ENCODE results near the gene MAP1B.

The MAP1B gene

DNA sequence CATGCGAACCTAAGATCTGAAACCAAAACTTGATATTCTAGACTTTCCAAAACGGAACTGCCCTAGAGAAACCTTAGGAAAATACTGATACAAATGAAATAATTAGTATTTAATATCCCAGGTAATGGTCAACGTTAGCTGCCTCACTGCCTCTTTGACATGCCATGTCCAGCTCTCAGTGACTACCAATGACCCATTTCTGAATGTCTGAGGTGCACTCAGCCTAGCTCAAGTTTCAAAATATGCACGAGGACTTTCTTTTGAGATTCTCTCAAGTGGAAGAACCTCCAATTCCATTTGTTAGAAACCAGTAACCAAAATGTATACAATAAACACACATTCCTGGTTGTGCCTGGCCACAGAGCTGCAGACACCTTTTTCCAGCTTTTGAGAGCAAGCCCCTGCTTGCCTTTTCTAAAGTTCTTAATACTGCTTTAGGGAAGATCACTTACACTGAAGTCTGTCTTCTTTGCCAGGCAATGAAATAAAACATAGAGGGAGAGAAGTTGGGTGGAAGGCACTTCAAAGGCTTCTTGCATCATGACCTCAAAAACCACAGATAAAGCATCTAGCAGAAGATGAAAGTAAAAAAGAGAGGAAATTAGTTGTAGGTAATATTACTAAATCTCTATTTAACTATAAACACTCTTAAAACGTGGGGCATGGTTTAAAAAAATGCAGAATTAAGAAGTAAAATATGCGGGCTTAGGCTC, 124.9 kb downstream of the MAP1B start:
- DNase-seq, result no peak

GRCh38 chr5:72232838-72233237, 125.6 kb downstream of the MAP1B start:
- no peak for DNase-seq

- DNase-seq, result no peak
Measured at GRCh38 chr5:72233835-72234234, 126.6 kb downstream of the MAP1B start.

DNA sequence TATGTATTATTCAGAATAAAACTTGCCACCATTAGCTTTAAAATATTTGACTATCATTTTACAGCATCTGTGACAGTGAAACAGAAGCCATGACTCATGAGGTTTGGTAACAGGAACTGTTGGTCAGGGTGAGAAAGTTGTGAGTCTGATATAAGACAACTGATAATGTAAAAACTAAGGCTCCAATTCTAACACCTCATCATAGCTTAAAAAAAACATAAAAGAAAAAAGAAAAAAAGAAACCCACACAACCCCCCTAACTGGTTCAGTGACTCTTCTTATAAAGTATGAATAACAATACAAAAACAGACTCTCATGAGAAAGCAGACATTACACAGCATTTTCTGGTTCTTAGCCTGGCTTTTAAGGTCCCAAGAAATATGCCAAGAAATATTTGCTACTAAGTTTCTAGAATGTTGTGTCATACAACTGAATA, 127.0 kb downstream of the MAP1B start:
- no peak for DNase-seq

DNA sequence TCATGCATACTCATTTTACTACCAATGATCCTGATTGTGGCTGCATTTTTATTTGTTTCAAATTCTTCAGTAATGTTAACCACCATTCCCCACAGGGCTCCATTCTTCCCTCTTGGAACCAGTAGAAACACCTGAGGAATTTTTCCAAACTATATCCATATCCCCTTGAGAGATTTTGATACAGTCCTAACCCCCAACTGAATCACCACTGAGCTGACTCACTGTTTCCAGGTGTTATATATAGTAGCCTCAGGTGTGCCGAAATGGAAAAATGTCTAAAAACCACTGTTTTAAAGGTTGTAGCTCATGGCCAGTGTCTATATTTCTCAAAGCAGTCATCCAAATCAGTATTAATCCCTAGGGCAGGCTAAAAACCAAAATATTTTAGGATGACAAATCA, 127.6 kb downstream of the MAP1B start:
- DNase-seq, result no peak

GRCh38 chr5:72235725-72236124, 128.4 kb downstream of the MAP1B start:
- no peak for DNase-seq

- no peak for DNase-seq
Measured at GRCh38 chr5:72237415-72237814, 130.1 kb downstream of the MAP1B start.

- no peak for DNase-seq
Measured at GRCh38 chr5:72237879-72238278, 130.6 kb downstream of the MAP1B start.

GRCh38 chr5:72238712-72239445, 131.6 kb downstream of the MAP1B start:
- no peak for DNase-seq

GRCh38 chr5:72241346-72242003, 134.2 kb downstream of the MAP1B start:
- DNase-seq, result peak; percentile 57

DNA sequence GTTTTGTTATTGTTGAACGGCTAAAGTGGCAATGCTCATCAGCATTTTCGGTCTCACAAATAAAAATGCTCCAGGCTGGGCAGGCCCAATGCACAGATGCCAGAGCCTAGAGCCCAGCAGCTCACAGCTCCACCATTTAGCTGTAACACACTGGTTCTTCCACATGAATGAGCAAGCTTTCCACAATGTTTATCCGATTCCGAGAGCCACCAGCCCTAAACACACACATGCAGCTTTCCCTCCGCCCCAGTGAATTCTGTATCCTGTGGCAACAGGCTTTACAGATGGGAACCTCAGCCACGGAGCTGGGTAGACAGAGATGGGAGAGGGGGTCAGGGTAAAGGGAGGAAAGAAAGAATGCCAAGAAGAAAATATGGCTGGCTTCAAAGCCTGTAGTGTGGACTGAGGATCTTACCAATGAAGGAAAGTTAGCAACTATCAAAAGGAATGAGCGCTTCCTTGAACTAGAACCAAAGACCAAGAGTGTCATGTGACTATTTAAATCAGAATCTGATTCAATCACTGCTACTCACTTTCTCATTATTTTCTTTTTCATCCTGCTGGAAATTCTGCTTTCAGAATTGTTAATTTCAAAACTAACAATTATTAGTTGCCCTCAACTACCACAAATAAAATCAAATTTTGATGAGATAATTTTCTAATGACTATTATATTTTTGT, 135.7 kb downstream of the MAP1B start:
- no peak for DNase-seq

DNA sequence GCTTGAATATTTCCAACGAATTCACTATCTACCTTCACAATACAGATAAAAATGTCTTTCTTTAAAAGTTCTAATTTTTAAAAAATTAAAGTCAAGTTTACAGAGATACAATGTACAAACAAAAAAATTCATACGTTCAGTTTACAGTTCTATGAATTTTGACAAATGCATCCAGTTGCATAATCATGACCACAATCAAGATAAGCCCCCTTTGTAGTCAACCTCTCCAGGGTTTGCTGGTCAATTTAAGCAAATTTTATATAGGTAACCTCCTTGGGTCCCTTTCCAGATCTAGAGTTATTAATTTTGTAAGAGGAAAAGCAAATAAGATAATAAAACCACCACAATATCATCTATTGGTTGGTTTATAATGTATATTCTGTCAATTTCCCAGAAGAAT, 136.4 kb downstream of the MAP1B start:
- DNase-seq, result no peak

DNA sequence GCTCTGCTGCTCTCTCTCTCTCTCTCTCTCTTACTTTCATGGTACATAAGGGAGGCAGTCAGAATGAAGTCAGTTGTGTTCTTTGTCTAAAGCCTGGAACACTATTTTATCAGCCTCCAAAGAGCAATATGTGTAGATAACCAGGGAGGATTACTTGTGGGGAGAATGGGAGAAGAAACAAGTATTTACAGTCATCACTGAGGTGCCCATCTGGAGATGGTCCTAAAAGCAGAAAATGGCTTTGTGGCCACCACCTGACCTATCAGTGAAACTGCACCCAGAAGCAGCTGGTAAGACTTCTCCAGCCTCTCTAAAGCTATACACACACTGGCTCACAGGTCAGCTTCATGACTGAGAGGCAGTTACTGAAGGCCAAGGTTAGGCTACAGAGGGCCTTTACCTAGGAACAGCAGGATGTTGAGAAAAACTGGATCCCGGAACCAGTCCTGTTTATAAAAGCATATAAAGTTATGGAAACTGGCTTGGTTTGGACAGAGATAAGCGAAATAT, 137.6 kb downstream of the MAP1B start:
- DNase-seq, result no peak

- no peak for DNase-seq
Measured at GRCh38 chr5:72245546-72245945, 138.3 kb downstream of the MAP1B start.

GRCh38 chr5:72245951-72246532, 138.8 kb downstream of the MAP1B start:
- peak; percentile 19 for DNase-seq

DNA sequence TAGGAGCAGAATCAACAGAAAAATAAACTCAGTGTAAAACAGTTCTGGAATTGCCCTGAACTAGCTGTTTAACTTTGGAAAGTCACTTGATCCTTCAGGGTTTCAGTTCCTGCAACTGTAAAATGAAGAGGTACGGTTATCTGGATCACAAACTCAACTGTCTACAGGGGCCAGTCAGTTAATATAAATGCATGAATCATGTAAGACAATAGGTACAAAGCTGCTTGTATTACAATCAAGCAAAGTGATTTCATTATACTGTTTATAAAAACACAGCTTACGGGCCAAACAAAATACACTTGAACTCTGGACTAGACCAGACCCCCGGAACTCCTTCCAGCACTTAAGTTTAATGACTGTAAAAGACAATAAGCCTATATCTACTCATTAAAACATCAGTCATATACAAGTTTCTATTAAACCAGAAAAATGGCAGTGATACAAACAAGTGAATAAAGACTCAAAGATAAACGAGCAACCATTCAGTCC, 139.7 kb downstream of the MAP1B start:
- DNase-seq, result no peak

DNA sequence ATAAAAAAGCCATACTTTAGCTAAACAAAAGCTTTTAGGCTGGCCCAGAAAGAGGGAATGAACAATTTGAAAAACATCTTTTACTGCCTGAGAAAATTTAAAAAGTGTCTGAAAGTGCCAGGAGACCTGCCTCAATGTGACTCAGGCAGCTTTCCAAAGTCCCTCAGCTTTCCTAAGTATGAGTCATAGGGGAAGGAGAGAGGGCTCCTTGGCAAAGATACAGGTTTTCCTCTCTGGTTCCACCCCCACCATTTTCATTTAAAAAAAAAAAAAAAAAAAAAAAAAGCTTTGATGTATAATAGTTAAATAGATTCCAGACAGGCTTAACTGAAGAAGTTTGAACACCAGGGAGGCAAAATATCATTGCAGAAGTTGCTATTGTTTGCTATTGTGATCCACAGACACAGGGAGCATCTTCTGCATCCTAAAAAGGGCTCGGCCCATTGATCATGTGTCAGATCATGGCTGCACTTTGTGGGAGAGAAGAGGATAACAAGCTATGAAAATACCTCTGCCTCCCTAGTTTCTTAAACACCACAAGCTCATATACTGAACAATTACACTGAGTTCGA, 141.2 kb downstream of the MAP1B start:
- DNase-seq, result no peak

- no peak for DNase-seq
Measured at GRCh38 chr5:72251386-72251785, 144.1 kb downstream of the MAP1B start.

GRCh38 chr5:72252008-72252407, 144.7 kb downstream of the MAP1B start:
- no peak for DNase-seq

DNA sequence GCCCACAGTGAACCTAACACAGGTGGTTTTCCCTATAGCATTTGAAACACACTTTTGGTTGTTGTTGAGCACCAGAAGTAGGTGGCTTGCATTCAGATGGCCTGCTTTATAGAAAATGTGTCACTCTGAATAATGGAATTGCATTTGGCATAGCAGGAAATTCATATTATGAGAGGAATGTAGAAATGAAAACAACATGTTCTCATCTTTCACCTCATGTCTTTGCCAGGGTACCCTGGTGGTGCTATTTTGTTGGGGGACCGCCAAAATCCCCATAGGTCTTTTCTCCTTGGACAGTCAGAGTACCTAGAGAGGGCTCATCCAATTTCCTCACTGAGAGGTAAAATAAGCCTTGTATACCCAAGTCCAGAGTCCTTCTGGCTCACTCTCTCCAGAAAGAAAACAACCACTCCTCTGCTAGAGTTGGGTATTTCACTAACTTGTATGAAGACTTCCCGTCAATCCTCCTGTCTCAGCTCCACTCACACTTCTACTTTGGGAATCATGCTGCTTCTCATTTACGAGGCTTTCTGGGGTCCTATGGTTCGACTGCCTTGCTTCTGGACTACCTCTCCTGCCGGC, 145.4 kb downstream of the MAP1B start:
- DNase-seq, result no peak

GRCh38 chr5:72255237-72255636, 148.0 kb downstream of the MAP1B start:
- DNase-seq, result no peak

GRCh38 chr5:72255670-72256069, 148.4 kb downstream of the MAP1B start:
- DNase-seq, result no peak
